Measurements from ENCODE around the gene RPS2.

RPS2 gene

DNA sequence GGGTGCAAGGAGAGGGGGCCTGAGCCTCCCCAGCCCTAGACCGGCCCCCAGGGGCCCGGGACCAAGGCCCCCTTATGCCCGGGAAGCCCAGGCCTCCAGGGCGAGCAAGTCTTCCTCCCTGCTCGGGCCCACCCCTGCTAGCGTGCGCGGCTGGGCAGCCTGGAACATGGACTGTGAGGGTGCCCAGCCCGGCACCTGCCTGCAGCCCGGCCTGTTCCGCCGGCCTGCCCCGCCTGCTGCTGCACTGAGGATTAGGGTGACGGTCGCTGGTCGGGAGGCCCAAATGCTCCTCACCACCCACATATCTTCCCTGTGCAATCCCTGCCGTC is 52.4 kb downstream of the RPS2 start:
- no peak overlapping the region for H3K27ac ChIP-seq
- TF ChIP-seq, protein P1, sequence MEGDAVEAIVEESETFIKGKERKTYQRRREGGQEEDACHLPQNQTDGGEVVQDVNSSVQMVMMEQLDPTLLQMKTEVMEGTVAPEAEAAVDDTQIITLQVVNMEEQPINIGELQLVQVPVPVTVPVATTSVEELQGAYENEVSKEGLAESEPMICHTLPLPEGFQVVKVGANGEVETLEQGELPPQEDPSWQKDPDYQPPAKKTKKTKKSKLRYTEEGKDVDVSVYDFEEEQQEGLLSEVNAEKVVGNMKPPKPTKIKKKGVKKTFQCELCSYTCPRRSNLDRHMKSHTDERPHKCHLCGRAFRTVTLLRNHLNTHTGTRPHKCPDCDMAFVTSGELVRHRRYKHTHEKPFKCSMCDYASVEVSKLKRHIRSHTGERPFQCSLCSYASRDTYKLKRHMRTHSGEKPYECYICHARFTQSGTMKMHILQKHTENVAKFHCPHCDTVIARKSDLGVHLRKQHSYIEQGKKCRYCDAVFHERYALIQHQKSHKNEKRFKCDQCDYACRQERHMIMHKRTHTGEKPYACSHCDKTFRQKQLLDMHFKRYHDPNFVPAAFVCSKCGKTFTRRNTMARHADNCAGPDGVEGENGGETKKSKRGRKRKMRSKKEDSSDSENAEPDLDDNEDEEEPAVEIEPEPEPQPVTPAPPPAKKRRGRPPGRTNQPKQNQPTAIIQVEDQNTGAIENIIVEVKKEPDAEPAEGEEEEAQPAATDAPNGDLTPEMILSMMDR (IDR thresholded peaks at IDR 0.05) = no peak
- no peak for TF ChIP-seq ZFX (IDR thresholded peaks at IDR 0.05; ENCODE audit: borderline replicate concordance)
